Measurements from ENCODE around the gene FYB2.

FYB2 gene

DNA sequence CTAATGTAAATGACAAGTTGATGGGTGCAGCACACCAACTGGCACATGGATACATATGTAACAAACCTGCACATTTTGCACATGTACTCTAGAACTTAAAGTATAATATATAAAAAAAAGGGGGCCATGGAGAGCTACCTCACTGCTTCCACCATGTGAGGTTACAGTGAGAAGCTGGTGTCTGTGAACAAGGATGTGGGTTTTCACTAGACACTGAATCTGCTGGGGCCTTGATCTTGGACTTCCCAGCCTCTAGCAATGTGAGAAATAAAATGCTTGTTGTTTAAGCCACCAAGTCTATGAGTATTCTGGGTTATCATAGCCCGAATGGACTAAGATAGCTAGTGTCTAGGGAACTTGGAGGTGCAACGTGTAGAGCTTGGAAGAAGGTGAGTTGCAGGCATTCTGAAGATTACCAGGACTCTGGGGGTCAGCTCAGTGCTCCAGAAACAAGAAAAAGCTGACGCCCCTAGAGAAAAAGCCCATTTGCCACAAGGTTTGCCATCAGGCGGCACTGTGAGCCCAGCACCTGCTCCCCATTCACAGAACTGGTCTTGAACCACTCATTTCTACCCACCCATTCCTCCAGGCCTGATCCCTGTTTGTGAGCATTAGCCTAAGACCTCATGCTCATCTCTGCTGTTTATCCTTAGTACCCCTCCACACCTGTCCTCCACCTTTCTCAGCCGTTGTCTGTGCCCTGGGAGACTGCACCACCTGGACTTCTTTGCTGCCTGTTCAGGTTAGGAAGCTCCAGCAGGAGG is 15.1 kb upstream of the FYB2 start:
- no peak for DNase-seq

DNA sequence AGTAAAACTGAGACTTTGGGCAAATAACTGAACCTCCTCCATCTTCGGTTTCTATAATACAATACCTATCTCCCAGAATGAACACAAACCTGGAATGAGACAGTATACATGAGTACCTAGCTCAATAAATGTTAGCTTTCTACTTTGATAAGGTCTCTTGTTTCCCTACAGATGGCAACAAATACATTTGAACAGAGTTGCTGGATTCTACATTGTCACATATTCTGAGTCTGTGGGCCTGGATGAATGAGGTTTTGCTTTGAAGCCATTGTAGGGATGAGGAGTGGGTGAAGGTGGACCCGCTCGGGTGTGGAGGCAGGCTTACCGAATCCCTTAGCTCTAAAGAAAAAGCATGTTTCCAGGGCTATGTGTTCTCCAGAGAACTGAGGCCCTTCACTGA is 13.9 kb upstream of the FYB2 start:
- no peak for DNase-seq

GRCh38 chr1:56831871-56832693 is 12.9 kb upstream of the FYB2 start:
- peak; percentile 24 to 50 (median 41) for DNase-seq

- DNase-seq = no peak
Measured at GRCh38 chr1:56830052-56830451, 10.8 kb upstream of the FYB2 start.

GRCh38 chr1:56827711-56828110 is 8.5 kb upstream of the FYB2 start:
- no peak for DNase-seq

- DNase-seq = no peak
Measured at GRCh38 chr1:56825436-56825835, 6.2 kb upstream of the FYB2 start.

DNA sequence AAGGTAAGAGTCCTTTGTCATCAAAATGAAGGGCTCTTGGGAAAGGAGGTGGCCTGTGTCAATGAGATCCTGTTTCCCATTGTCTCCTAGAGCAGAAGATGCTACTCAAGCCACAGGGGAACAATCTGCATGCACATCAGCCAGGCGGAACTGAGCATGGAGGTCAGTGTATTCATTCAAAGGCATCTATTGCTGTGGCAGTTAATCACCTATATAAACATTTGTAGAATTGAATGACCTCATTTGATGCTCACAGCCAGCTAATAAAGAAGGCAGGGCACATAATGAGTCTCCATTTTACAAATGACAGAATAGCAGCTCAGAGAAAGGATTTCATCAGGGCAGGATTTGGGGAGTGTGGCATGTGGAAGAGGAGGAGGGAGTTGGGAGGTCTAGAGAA is 5.7 kb upstream of the FYB2 start:
- no peak for DNase-seq

- DNase-seq = no peak
Measured at GRCh38 chr1:56824271-56824670, 5.1 kb upstream of the FYB2 start.

GRCh38 chr1:56821462-56821797 is 2.2 kb upstream of the FYB2 start:
- no peak for DNase-seq

GRCh38 chr1:56820755-56821461 is 1.7 kb upstream of the FYB2 start:
- peak; percentile 11 to 49 (median 29) for DNase-seq

DNA sequence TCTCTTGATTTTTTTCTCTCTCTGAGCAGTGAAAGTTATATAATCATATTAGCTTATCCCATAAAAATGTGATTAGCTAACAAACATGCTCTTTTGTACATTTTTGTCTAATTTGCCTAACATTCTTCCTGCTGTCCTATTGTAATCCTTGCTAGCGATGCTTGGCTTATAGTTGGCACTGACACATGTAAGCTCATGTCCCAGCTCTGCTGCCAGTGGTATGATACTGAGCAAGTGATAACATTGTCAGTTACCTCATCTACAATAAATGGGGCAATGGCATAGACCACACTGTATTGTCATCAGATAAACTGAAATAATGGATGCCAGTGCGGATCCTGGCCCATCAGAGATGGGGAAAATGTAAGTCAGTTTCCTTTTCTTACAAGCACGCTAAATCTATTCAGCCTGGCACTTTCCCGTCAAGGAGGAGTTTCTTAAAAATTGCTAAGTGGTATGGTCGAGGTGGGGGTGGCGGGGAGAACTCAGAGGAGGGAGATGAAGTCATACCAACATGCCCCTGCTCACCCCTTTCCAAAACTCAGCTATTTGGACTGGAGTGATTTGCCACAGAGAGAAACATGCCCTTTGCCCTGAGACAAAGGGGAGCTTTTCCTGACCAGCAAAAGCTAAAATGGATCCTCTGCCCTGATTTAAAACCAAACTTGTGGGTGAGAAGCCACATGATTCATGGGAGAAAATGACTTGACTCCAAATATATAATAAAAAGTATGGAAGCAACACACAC is 1.3 kb downstream of the FYB2 start:
- DNase-seq = no peak

GRCh38 chr1:56816909-56817308 is 2.3 kb downstream of the FYB2 start:
- no peak for DNase-seq

DNA sequence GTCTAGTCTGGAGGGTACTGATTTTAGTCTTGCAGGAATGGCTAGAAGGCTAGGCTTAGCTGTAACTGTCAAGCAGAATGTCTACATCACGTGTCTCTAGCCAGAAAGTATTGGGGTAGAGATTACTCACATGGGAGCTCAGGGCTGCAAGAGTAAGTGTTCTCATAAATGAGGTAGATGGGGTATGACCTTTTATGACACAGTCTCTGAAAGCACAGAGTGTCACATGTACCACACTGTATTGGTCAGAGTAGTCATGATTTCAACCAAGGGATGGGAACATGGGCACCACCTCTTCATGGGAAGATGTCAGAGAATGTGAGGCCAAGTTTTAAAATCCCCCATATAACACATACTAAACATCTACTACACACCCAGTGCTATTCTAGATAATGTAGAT is 2.9 kb downstream of the FYB2 start:
- no peak for DNase-seq

- no peak for DNase-seq
Measured at GRCh38 chr1:56814205-56814604, 5.0 kb downstream of the FYB2 start.

- DNase-seq = no peak
Measured at GRCh38 chr1:56811331-56811730, 7.9 kb downstream of the FYB2 start.

DNA sequence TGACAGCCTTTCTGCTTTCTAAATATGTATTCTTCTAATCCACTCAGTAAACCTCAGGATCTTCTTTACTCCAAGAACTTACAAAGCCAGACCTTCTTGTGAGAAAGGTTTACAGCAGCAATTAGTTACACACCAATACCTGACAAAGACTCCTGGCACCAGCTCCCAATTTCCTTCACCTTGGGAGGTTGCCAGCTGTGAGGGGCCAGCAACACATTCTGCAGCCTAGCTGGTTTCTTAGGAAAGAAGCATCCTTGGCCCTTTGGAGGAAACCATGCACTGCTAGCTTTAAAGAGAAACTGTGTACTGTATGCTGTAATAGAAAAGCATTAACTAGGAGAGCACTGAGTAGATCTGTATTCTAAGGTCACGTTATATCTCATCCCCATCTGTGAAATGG is 10.8 kb downstream of the FYB2 start:
- no peak for DNase-seq

DNA sequence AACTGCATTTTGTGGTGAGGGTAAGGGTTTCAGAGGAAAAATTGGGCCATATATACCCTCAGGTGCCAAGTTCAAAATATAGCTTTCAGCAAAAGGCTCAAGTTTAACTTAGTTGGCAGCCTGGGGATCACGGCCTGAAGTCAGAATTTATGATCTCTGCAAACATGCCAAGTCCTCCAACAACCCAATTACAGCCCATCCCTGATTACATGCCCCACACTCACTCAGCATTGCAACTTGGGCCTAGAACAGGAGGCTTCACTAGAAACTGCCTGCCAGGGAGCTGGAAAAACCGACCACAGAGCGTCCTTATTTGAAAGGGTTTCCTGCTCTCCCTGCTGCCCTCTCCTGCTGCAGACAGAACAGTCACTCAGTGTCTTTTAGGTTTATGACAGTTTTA is 12.4 kb downstream of the FYB2 start:
- DNase-seq = no peak

GRCh38 chr1:56803561-56804156 is 15.5 kb downstream of the FYB2 start:
- no peak for DNase-seq

DNA sequence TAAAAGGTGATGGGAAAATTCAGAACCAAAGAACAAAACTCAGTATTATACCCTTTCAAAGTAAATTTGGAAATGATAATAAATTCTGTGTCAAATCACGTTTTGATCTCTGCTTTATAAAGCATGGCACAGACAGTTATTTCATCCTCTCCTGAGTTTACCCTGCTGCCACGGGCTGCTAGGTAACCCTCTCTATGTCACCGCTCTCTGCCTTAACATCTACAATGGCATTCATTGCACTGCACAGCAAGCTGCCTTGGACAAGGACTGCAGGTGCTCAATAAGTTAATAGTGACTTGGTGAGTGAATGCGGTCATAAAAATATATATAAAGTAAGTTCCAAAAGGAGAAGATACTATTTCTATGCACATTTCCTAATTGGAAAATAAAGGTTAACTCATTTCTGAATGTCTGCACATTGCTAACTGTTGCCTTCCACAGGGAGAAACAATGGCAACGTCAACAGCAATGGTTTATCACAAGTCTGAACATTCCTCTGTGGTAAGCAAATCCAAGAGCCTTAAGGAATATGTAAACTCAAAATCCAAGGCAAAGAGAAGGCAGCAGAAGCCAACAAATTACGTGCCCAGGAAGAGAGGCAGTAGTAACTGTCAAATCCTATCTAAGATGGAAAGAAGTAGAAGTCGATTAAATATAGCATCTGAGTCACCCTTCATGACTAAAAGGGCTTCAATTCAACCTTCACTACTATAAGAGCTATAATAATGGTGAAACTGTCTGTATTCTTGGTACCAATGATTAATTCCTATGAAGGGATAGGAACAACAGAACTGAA is 19.4 kb downstream of the FYB2 start:
- DNase-seq = no peak

- DNase-seq = no peak
Measured at GRCh38 chr1:56798053-56798471, 21.1 kb downstream of the FYB2 start.

DNA sequence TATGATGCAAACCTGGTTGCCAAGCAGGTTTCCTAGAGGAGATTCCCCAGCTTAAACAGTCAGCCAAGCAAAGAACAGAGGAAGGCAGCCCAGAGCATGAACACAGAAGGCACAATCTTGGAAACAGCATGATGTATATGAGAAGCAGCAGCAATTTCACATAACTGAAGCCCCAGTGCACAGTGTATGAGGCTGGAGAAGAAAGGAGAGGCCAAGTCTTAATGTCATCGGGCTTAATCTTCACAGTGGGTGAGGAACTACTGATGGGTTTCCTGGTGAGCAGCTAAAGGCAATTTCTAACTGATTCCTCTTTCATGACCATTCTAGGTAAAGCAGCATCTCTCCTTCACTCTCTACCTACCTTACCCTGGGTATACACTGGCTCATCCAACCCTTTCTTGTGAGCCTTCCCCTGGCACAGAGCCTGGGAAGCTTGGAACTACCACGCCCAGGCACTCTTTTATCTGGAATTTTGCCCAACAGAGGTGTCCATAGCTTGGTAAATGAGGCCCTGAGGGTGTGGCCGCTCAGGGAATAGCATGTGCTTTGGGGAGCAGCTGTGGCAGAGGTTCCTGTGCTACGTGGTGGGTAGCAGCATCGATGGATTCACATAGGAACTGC is 22.0 kb downstream of the FYB2 start:
- DNase-seq = no peak
